Cardiac muscle cell (in vitro differentiated cells and primary cell): ENCODE measurements around the gene CR1. TPM values are rescaled to one million over a fixed set of nuclear protein-coding genes. Genes with fewer than 3 reads are reported as not detected.
"Not testable (repeated sequence)": the region's sequence is repeated elsewhere in the genome, so short reads cannot be mapped to it uniquely, and the experiment has no call there.

Source experiments
- DNase-seq, 2 donors: peaks; one replicate each; pipeline versions ENCODE4 v3.0.0 to v3.0.0-alpha.2; 2010 to 2017; ENCODE audit warnings: low read depth in 1 of 2, low spot score in 1 of 2
- H3K27ac ChIP-seq: fragments of 200-600 bp; sonication (generic); 2 replicates; pipeline ENCODE4 v1.5.1; 2016
- H3K27me3 ChIP-seq: fragments of 200-600 bp; sonication (generic); 2 replicates; pipeline ENCODE4 v1.6.0; 2016; ENCODE audit warnings: control low read depth
- H3K36me3 ChIP-seq: fragments of 200-600 bp; sonication (generic); 2 replicates; pipeline ENCODE4 v1.5.1; 2016; ENCODE audit warnings: control low read depth
- H3K4me1 ChIP-seq: fragments of 200-600 bp; sonication (generic); 2 replicates; pipeline ENCODE4 v1.8.1; 2017; ENCODE audit warnings: low read depth, mild to moderate bottlenecking, mixed run types
- H3K4me3 ChIP-seq: fragments of 200-600 bp; sonication (generic); 2 replicates; pipeline ENCODE4 v1.5.1; 2016; ENCODE audit warnings: mild to moderate bottlenecking
- H3K9me3 ChIP-seq: fragments of 200-600 bp; sonication (generic); 2 replicates; pipeline ENCODE4 v1.5.1; 2017; ENCODE audit warnings: low read depth, mild to moderate bottlenecking, control low read depth
- CTCF ChIP-seq: IDR thresholded peaks from 2 replicates; pipeline ENCODE4 v1.5.1; 2012; ENCODE audit warnings: low read depth, mild to moderate bottlenecking, low read length
- polyA plus RNA-seq: library from polyadenylated mRNA; unstranded; fragments of >200 nt; fragmentation: Nextera tagmentation; extraction: Ambion mirVana; gene quantifications from 2 replicates; pipeline ENCODE4 v1.2.1, GENCODE V29; 2016
- total RNA-seq: library from RNA; depleted of rRNA; stranded (reverse); fragments of >200 nt; gene quantifications from 2 replicates; pipeline ENCODE4 v1.2.3, GENCODE V29; 2016

The CR1 gene
- total and polyA plus RNA-seq, 2 experiments from 2014 or later = not detected

GRCh38 chr1:207470927-207471326 lies 25.0 kb upstream of the CR1 start:
- TF ChIP-seq CTCF = no peak
- Histone ChIP-seq H3K4me1 (no peaks in the 10 kb centered on the region), H3K4me3 (no peak overlapping the region), H3K36me3 (no peaks in the 10 kb centered on the region), H3K9me3 (no peaks in the 10 kb centered on the region), H3K27ac (no peak overlapping the region), H3K27me3 (peaks cover 16% of the 10 kb centered on the region)
- DNase-seq = no peak

- no peak overlapping the region for H3K27ac ChIP-seq
- no peak for TF ChIP-seq CTCF
- no peak overlapping the region for H3K4me3 ChIP-seq
- H3K27me3 ChIP-seq = no peaks in the 10 kb centered on the region
- no peaks in the 10 kb centered on the region for H3K36me3 ChIP-seq
- H3K4me1 ChIP-seq = no peaks in the 10 kb centered on the region
- DNase-seq = no peak
- H3K9me3 ChIP-seq = no peaks in the 10 kb centered on the region
These were observed 21.7 kb upstream of the CR1 start for GRCh38 chr1:207474210-207474609.

GRCh38 chr1:207486198-207486597 lies 9.8 kb upstream of the CR1 start:
- Histone ChIP-seq H3K9me3 (no peaks in the 10 kb centered on the region), H3K27ac (no peak overlapping the region), H3K36me3 (no peaks in the 10 kb centered on the region), H3K4me3 (no peak overlapping the region), H3K27me3 (peaks cover 32% of the 10 kb centered on the region), H3K4me1 (no peaks in the 10 kb centered on the region)
- no peak for TF ChIP-seq CTCF
- DNase-seq = no peak

- H3K9me3 ChIP-seq = no peaks in the 10 kb centered on the region
- peaks cover 38% of the 10 kb centered on the region for H3K27me3 ChIP-seq
- H3K36me3 ChIP-seq = no peaks in the 10 kb centered on the region
- no peak for TF ChIP-seq CTCF
- H3K4me1 ChIP-seq = no peaks in the 10 kb centered on the region
- no peak overlapping the region for H3K27ac ChIP-seq
- no peak overlapping the region for H3K4me3 ChIP-seq
- DNase-seq = no peak
These were observed 8.3 kb upstream of the CR1 start for GRCh38 chr1:207487636-207488035.

- no peak for DNase-seq
- no peaks in the 10 kb centered on the region for H3K9me3 ChIP-seq
- H3K27ac ChIP-seq = no peak overlapping the region
- H3K27me3 ChIP-seq = peaks cover 76% of the 10 kb centered on the region
- H3K4me1 ChIP-seq = no peaks in the 10 kb centered on the region
- no peak overlapping the region for H3K4me3 ChIP-seq
- no peaks in the 10 kb centered on the region for H3K36me3 ChIP-seq
- no peak for TF ChIP-seq CTCF
These were observed 2.7 kb upstream of the CR1 start for GRCh38 chr1:207493212-207493611.

- Histone ChIP-seq H3K36me3 (no peaks in the 10 kb centered on the region), H3K27ac (no peak overlapping the region), H3K9me3 (no peaks in the 10 kb centered on the region), H3K27me3 (peaks cover 78% of the 10 kb centered on the region), H3K4me1 (no peaks in the 10 kb centered on the region), H3K4me3 (no peak overlapping the region)
- TF ChIP-seq CTCF = no peak
- no peak for DNase-seq
These were observed 1.8 kb upstream of the CR1 start for GRCh38 chr1:207494171-207494570.

GRCh38 chr1:207495281-207495680 lies 676 bp upstream of the CR1 start:
- not testable (repeated sequence) for H3K36me3 ChIP-seq, H3K4me1 ChIP-seq, H3K27ac ChIP-seq, DNase-seq, H3K9me3 ChIP-seq, H3K4me3 ChIP-seq
- peaks cover 84% of the 10 kb centered on the region for H3K27me3 ChIP-seq
